Epidermal melanocyte (primary cell): ENCODE data around the gene VPS11.
A peak's percentile ranks its signal among the peaks of the same experiment; 100 is the strongest.
"Not testable (repeated sequence)": the region's sequence is repeated elsewhere in the genome, so short reads cannot be mapped to it uniquely, and the experiment has no call there.

Experiments used
- DNase-seq: peaks from one replicate; pipeline ENCODE4 v3.0.0; 2011; ENCODE audit warnings: low spot score; ENCODE audit not compliant: insufficient read length

The VPS11 gene

DNA sequence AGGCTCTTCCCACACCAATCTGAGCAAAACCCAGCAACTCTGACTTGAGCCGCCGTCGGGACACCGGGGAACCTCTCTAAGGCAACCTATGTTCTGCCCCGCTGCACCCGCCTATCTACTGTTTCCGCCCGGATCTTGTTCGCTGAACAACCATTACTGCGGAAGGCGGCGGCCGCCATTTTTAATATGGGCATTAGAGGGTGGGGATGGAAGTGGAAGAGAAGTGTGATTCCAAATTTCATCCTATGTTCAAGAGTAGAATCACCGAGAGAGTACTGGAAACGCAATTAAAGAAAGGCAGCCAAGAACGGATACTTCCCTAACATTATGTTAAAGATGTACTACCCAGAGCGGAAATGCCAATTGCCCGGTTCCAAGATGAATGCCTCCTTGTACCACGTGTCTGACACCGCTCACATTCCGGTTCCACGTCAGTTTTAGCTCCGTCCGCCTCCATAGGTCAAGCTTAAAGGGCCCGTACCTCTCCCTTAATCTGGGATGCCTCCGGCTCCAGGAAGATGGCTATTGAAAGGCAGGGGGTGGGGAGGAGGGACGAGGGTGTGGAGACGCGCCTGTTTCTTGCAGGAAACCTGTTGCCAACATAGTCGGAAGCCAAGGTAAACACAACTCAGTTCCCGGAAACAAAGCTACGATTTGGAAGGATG, 34.3 kb downstream of the VPS11 start, which contains the start of gene DPAGT1:
TSS of gene DPAGT1 (minus strand) at position 95 of the 665 bp plus-strand sequence. CDS start 198 bp downstream, outside the sequence.
- DNase-seq: peak; percentile 92

DNA sequence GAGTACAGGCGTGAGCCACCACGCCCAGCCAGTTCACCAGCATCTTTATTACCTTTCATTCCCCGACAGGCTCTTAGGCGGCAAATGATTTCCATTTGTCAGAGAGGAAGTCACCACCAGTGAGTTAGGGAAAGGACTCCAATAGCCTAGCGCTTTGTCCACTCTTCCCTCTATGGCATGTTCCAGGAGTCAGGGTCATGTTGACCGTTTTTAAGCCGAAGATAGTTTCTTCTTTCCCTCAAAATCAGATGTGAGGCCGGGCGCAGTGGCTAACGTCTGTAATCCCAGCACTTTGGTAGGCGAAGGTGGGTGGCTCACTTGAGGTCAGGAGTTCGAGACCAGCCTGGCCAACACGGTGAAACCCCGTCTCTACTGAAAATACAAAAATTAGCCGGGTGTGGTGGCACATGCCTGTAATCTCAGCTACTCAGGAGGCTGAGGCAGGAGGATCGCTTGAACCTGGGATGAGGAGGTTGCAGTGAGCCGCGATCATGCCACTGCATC, 35.6 kb downstream of the VPS11 start:
- not testable (repeated sequence) for DNase-seq

DNA sequence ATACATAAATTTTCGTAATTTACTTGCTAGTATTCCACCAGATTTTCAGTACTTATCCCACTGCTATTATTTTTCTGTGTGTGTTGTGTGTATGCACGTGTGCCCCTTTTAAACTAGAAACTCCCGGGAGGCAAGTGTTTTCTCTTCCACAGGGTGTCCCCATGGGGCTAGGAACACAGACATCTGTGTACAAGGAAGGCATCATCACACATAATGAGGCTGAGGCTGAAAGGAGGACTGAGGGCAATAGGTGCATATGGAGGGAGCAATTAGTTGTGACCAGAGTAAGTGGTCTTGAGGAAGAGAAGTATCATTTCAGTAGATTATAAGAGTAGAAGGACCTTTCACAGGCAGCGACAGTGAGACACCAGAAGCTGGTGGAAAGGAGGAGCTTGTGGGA, 36.2 kb downstream of the VPS11 start:
- no peak for DNase-seq

DNA sequence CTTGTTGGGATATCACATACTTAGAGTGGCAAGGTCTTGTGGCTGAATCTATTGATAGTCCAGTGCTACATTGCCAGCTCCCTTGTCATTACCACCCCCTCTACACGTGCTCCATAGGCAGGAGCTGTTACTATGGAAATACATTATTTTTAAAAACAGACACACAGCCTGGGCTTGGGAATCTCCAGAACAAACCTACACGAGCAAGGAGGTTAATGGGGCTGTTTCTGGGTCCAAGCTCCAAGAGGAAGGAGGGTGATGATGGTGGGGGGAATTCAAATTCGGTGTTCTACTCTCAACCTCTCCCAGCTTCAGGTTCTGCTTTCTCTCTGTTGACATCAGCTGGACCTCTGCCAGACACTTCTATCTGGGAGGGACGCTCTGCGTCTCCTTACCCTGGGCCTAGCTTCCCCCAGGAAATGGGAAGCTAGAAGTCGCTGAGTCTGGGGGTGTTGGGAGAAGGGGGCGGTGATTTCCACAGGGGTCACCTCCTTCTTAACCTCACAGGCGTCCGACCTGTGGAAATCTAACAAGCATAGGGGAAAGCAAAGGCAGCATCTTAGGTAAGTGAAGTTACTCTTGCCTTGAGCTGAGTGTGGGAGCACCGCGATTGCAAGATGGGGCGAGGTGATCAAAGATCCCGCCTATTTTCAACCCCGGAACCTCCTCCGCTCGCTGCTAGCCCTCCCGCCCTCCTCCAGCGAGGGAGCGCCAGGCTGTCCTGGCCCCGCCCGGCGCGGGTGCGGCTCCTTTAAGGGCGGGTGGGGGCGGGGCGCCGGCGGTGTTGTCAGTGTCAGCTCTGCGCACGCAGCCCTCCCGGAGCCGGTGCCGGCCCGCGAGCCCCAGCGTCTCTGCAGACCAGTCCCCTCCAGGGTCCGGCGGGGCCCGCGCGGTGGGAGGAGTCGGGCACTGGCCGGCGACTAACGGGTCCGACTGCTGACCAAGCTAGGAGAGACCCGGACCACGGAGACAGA, 39.2 kb downstream of the VPS11 start, which contains the start of gene C2CD2L:
TSS of gene C2CD2L (plus strand) at position 781 of the 974 bp plus-strand sequence. CDS start 398 bp downstream, outside the sequence.
- peak; percentile 94 for DNase-seq

DNA sequence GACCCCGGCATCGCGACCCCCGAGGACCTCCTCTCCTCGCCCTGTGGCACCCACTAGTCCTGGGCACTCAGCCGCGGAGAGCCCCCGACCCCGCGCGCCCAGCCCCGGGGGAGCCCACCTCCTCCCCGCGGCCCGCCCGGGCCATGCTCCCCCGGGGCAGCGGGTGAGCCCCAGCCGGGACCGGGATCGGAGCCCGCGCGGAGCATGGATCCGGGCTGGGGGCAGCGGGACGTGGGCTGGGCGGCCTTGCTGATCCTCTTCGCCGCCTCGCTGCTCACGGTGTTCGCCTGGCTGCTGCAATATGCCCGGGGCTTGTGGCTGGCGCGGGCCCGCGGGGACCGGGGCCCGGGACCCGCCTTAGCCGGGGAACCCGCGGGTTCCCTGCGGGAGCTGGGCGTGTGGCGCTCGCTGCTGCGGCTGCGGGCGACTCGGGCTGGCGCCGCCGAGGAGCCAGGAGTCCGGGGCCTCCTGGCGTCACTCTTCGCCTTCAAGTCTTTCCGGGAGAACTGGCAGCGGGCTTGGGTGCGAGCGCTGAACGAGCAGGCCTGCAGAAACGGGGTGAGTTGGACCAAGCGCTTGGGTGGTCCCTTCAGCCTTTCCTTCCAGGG, 40.0 kb downstream of the VPS11 start:
- DNase-seq: no peak

DNA sequence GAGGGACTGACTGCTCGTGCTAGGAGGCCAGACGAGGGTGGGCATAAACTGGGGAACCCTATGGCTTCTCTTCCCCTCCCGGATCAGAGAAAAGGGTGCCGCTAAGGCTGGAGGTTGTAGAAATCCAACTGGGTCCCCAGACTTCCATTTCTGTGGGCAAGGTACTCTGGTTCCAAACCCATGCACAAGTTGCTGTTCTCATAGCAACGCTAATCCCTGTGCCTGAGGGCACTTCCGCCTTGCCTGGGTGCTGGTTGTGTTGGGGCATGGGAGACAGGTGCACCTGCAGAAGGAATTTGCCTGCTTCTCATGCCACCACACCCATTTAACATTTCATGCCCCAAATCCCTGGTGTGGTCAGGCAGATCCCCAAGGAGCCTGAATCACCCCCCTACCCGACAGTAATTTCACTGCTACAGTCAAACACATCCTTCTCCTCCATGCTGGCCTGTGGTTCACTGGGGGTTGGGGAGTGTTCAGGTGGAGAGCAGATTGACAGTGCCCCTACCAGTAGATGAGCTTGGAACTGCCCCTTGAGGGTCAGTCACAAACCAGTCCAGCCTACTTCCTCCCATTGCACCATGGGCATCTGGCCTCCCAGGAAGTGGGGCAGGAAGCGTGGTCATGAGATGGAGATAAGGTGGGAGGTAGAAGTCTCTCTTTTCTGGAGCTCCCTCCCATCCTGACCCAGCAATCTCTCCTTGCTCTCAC, 40.7 kb downstream of the VPS11 start:
- no peak for DNase-seq

DNA sequence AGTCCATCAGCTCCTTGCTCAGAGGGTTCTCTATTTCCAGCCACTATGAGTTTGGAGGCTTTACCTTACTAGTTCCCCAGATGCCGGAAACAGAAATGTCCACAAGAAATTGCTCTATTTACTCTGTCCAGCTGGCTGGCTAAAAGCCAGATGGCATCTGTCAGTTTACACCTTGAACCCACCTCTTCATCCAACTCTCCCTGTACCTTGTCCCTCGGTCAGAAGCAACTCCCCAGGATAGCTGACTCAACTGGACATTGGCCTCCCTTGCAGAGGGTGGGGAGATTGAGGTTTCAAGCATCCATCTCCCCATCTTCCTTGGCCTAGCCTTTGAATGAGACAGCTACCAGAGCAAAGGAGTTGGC, 41.2 kb downstream of the VPS11 start:
- no peak for DNase-seq

DNA sequence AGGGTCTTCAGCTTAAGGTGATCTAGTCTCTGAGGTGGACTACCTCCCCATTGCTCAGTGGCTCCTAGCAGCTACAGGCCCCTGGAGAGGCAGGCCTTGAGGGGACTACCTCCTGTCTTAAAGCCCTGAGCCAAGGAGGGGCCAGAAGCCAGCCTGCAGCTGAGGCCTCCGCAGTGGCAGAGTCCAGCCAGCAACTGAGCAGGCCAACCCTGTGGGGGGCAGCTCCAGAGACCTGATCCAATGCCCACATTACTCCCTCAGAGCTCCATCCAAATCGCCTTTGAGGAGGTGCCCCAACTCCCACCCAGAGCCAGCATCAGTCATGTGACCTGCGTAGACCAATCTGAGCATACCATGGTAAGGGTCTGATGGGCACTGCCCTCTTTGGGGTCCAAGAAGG, 42.2 kb downstream of the VPS11 start:
- no peak for DNase-seq

DNA sequence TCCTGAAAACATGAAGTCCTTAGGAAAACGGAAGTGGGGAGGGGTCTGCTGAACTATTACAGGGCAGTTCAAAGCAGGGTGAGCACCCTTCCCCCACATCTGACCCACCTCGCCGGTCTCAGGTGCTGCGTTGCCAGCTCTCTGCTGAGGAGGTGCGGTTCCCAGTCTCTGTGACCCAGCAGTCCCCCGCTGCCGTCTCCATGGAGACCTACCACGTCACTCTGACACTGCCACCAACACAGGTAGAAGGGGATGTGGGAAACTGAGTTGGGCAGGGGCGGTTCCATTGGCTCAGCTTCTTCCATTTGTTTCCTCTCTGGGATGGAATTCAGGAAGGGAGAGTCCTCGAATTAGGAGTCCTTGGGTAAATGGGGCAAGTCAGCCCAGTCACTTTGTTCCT, 42.8 kb downstream of the VPS11 start:
- no peak for DNase-seq

DNA sequence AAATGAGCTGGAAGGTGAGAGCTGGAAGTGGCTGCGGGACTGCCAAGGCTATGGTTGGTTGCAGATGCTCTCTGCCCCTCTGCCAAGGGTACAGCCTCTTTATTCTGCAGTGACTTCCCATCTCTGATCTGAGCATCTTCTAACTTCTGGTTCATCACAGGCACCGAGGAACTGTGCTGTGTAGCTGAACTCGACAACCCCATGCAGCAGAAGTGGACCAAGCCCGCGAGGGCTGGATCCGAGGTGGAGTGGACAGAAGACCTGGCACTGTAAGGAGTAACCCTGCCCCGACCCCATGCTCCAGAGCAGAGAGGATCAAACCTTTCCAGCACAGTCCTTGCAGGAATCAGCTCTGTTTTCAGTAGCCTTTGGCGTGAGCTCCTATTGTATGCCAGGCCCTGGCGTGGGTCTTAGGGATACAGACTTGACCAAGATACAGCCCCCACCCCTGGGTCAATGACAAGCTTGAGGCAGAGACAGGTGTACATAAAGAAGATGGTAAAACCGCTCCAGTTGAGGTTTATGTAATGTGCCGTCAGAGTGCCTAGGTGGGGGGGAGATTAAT, 43.8 kb downstream of the VPS11 start:
- DNase-seq: no peak

DNA sequence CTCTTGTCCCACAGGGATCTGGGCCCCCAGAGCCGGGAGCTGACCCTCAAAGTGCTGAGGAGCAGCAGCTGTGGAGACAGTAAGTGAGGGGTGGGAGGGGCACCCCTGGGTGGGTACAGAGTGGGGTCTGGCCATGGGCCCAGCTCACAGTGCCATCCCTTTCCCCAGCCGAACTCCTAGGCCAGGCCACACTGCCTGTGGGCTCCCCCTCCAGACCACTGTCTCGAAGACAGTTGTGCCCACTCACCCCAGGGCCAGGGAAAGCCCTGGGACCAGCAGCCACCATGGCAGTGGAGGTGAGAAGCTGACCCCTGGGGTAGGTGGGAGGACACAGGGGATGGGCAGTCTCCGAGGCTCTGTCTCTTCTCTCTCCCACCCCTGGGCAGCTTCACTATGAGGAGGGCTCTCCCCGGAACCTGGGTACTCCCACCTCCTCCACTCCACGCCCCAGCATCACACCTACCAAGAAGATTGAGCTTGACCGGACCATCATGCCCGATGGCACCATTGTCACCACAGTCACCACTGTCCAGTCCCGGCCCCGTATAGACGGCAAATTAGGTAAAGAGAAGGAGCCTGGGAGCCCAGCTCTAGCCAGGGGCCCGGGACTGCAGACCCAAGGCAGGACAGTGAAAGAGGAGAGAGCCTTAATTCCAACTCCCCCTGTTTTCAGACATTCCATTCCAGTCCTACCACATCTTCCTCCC, 44.8 kb downstream of the VPS11 start:
- no peak for DNase-seq

DNA sequence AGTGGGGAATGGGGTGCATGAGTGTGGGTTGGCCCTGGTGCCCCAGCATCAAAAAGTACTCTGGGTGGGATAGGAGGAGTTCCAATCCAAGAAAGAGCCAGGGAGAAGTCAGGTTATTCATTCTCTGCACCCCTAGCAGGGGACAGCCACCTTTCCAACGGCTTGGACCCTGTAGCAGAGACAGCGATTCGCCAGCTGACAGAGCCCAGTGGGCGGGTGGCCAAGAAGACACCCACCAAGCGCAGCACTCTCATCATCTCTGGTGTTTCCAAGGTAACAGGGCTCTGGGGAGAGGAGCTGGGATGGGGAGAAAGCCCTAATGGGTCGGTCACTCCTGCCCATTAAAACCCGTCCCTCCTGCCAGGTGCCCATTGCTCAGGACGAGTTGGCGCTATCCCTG, 46.1 kb downstream of the VPS11 start:
- no peak for DNase-seq

DNA sequence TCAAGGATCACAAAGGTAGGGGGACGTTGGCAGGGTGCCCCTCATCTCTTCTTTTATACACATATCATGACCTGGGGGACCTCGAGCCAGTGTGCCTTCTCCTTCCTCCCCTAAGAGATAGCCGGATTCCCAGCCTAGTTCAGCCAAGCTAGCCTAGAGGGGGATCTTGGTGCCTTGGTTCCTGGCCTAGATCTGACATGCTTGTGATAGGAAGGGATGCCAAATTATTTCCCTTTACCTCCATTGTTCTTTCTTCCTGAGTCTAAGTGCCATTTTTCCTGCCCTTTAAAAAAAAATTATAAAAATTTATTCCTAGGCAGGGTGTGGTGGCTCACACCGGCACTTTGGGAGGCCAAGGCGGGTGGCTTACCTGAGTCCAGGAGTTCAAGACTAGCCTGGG, 46.7 kb downstream of the VPS11 start:
- DNase-seq: no peak

DNA sequence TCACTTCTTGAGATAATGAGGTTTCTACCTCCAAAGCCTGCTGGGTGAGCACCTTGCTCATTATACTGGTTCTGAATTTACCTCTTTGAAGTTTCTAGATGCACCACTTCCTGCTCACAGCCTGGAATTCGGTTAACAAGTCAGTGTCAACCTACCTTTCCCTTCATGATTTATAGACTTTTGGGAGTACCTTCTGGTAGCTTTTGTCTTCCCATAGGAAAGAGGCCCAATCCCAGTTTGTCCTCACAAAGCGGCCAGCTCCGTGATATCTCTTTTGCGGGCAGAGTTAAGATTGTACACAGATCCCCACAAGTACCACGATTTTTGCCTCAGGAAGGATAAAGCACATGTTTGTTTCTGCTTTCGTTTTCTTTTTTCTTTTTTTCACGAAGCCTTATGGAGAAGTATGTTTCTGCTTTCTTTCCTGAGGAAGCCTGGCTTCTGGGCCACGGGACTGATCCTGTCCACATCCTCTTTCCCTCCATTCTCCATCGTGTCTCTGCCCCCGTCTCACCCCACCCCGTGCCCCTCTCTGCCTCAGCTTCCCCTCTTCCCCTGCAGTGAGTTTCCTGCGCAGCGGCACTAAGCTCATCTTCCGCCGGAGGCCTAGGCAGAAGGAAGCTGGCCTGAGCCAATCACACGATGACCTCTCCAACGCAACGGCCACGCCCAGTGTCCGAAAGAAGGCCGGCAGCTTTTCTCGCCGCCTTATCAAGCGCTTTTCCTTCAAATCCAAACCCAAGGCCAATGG, 48.0 kb downstream of the VPS11 start:
- DNase-seq: no peak

DNA sequence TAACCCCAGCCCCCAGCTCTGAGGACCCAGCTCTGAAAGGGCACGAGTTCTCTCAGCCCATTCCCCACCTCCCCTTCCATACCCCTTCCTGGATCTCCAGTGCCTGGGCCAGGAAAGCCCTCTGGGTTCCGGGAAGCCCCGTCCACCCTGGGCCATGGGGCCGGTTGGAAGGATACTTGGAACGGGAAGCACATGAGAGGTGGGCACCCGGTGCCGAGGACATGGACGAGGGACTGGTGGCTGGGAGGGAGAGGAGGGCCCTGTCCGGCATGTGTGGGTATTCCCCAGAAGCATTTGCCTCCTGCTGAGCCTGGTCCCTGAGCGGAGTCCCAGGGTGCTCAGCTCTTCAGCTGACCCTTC, 48.6 kb downstream of the VPS11 start:
- no peak for DNase-seq

DNA sequence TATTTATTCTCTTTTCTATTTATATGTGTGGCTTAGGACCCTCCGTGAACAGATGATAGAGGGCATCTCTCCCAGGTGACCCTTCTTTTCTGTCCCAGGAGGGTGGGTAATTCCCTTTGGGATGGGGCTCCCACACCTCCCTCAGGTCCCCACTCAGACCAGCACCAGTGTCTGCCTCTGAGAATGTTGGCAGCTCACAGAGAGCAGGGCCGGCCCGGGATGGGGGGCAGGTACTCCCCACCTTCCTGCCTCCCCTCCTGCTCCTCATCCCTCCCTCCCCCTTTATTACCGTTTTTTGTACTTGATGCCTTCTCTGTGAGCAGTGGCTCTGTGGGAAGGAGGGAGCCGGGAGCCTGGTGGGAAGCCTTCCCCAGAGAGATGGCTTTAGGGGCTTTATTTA, 49.0 kb downstream of the VPS11 start:
- DNase-seq: no peak

DNA sequence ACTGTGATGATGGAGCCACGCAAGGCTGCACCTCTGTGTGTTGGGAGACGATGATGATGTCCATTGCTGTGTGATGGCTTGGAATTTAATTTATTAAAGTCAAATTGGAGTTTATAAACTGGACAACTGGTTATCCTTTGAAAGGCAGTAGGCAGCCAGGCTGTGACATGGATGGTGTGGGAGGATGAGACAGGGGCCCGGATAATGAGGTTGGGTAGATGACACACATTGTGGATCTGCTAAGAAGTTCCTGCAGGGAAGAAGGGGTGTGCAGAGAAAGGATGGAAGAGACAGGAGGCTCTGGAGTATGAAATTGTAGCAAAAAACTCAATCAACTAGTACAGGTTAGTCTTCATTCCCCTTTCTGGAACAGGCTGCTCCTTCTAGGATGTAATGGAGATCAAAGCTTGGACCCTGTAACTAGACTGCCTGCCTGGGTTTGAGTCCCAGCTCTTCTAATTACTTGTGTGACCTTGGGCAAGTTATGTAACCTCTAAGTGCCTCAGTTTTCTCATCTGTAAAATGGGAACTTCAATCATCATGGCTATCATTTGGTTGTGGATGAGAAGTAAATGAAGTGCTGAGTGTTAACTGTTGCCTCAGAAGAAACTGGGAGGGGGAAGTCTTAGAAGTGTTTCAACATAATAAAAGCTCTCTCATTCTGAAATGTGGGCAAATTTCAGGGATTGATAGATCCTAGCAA, 49.5 kb downstream of the VPS11 start:
- DNase-seq: no peak

DNA sequence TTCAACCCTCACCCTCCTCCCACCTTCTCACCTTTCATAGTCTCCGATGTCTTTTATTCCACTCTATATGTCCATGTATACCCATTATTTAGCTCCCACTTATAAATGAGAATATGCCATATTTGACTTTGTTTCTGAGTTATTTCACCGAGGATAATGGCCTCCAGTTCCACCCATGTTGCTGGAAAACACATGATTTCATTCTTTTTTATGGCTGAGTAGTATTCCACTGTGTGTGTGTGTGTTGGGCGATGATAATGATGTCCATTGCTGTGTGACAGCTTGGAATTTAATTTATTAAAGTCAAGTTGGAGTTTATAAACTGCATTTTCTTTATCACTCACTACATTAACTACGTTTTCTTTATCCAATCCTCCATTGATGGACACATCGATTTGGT, 50.6 kb downstream of the VPS11 start:
- DNase-seq: no peak

DNA sequence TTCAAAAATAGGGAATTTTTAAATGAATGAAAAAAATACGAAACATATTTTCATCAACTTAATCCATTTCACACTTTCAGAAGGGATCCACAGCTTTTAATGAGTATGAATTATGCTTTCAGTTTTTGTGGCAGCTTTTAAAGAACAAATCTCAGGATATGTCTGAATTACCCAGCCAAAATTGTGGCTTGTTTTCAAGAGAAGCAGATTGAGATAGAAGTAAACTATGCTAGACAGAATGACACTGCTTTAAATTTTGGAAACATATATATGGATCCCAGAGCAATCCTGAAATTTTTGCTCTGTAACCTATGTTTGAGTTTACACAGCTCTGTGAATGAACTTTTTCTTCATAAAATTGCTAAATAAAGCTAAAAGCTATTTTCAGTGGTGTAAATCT, 51.3 kb downstream of the VPS11 start:
- no peak for DNase-seq
